ENCODE data around the gene CCDC158. TPM values are rescaled to one million over a fixed set of nuclear protein-coding genes. Genes with fewer than 3 reads are reported as not detected.
"Not testable (repeated sequence)": the region's sequence is repeated elsewhere in the genome, so short reads cannot be mapped to it uniquely, and the experiment has no call there.

The CCDC158 gene
- total RNA-seq, 1 donor from 2014 or later, result not detected

DNA sequence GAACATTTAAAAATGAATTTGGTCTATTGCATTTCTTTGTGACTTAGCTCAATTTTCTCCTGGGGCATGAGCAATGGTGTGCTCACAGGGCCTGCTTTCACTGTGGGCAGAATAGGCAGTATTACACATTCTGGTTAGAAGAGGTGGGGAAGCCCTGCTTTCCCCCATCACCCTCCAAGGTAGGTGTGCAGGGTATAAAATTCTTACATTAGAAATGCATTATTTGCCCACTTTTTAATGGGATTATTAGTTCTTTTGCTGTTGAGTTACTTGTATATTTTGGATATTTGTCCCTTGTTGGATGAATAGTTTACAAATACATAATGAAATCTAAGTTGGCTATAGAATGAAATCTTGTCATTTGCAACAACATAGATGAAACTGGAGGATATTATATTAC is 122.7 kb downstream of the CCDC158 start:
- TF ChIP-seq, protein P1, sequence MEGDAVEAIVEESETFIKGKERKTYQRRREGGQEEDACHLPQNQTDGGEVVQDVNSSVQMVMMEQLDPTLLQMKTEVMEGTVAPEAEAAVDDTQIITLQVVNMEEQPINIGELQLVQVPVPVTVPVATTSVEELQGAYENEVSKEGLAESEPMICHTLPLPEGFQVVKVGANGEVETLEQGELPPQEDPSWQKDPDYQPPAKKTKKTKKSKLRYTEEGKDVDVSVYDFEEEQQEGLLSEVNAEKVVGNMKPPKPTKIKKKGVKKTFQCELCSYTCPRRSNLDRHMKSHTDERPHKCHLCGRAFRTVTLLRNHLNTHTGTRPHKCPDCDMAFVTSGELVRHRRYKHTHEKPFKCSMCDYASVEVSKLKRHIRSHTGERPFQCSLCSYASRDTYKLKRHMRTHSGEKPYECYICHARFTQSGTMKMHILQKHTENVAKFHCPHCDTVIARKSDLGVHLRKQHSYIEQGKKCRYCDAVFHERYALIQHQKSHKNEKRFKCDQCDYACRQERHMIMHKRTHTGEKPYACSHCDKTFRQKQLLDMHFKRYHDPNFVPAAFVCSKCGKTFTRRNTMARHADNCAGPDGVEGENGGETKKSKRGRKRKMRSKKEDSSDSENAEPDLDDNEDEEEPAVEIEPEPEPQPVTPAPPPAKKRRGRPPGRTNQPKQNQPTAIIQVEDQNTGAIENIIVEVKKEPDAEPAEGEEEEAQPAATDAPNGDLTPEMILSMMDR (conservative IDR thresholded peaks at IDR 0.05), result no peak
- no peaks in the 10 kb centered on the region for H3K4me1 Mint-ChIP-seq
- no peak for DNase-seq (ENCODE audit: low read depth, low spot score)
- no peak overlapping the region for H3K4me3 Mint-ChIP-seq
- H3K9me3 Mint-ChIP-seq, result peaks cover 21% of the 10 kb centered on the region
- no peak overlapping the region for H3K27ac Mint-ChIP-seq (ENCODE audit: unreplicated experiment)
- peaks cover 18% of the 10 kb centered on the region for H3K36me3 Mint-ChIP-seq (ENCODE audit: low read depth)
- no peaks in the 10 kb centered on the region for H3K27me3 Mint-ChIP-seq (ENCODE audit: low read depth)

DNA sequence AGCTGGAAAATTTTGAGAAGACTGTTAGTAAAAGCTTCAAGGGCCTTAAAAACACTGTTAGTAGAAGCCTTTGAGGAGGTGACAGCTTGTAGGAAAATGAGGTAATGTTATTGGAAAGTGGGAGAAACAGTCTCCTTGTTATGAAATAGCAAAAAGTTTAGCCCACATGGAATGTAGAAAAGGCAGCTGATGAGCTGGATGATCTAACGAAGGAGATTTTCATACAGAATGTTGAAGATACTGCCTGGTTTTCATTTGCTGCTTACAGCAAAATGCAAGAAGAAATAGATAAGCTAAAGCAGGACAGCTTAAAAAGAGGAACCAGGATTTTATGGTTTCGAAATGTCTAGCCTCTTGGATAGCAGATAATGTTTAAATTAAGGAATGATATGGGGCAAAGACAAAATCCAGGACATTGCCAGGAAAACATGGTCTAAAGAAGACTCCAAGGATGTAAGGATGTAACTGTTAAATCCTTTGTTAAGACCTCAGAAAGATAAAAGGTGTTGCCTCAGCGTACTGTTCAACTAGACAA is 124.6 kb downstream of the CCDC158 start:
- no peak overlapping the region for H3K27ac Mint-ChIP-seq (ENCODE audit: unreplicated experiment)
- no peak overlapping the region for H3K4me3 Mint-ChIP-seq
- peaks cover 20% of the 10 kb centered on the region for H3K36me3 Mint-ChIP-seq (ENCODE audit: low read depth)
- peaks cover 25% of the 10 kb centered on the region for H3K9me3 Mint-ChIP-seq
- no peaks in the 10 kb centered on the region for H3K27me3 Mint-ChIP-seq (ENCODE audit: low read depth)
- no peak for DNase-seq (ENCODE audit: low read depth, low spot score)
- TF ChIP-seq, protein P1 (conservative IDR thresholded peaks at IDR 0.05), result no peak
- H3K4me1 Mint-ChIP-seq, result no peaks in the 10 kb centered on the region

DNA sequence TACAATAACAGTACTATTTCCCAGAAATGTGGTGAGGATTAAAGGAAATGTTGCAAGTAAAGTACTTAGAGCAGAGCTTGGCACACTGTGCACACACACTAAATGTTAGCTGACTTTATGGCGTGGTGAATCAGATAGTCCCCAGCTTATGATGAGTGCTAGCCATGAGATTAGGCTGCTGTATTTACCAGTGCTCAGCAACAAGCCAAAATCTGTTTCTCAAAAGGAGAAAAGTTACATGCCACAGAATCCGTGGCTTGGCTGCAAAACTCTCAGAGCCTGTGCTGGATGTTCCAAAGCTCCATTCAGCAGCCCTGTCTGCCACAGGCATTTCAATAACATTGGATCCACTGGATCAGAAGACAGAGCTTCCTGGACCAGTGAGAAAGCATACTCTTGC is 127.2 kb downstream of the CCDC158 start:
- Mint-ChIP-seq H3K4me3 (no peak overlapping the region), H3K36me3 (ENCODE audit: low read depth) (peaks cover 20% of the 10 kb centered on the region), H3K27me3 (ENCODE audit: low read depth) (no peaks in the 10 kb centered on the region), H3K27ac (ENCODE audit: unreplicated experiment) (no peak overlapping the region), H3K4me1 (no peaks in the 10 kb centered on the region), H3K9me3 (peaks cover 25% of the 10 kb centered on the region)
- no peak for DNase-seq (ENCODE audit: low read depth, low spot score)
- TF ChIP-seq, protein P1 (conservative IDR thresholded peaks at IDR 0.05), result no peak

DNA sequence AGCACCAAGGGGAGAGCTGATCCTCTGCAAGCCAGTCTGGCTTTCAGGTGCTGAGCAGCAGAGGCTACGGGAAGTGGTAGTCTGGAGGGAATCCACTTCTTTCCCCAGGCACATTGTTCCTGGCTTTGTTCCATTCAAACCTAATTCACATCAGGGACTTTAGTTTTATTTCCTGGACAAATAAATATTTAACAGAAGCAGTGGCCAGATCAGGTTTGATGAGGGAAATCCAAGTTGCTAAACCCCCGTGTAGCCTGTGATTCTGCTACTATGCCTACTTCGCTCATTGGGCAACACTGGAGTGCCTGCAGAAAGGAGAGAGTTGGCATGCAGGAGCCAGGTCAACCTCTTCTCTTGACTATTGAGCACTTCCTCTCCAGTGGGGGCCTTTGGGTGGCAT is 128.2 kb downstream of the CCDC158 start:
- DNase-seq (ENCODE audit: low read depth, low spot score), result no peak
- H3K9me3 Mint-ChIP-seq, result peaks cover 22% of the 10 kb centered on the region
- H3K36me3 Mint-ChIP-seq (ENCODE audit: low read depth), result peaks cover 18% of the 10 kb centered on the region
- TF ChIP-seq, protein P1 (conservative IDR thresholded peaks at IDR 0.05), result no peak
- H3K4me1 Mint-ChIP-seq, result no peaks in the 10 kb centered on the region
- H3K27ac Mint-ChIP-seq (ENCODE audit: unreplicated experiment), result no peak overlapping the region
- H3K27me3 Mint-ChIP-seq (ENCODE audit: low read depth), result no peaks in the 10 kb centered on the region
- no peak overlapping the region for H3K4me3 Mint-ChIP-seq

- H3K4me1 Mint-ChIP-seq; H3K27me3 Mint-ChIP-seq (ENCODE audit: low read depth); H3K4me3 Mint-ChIP-seq; H3K36me3 Mint-ChIP-seq (ENCODE audit: low read depth); DNase-seq (ENCODE audit: low read depth, low spot score): not testable (repeated sequence)
- H3K9me3 Mint-ChIP-seq, result peaks cover 14% of the 10 kb centered on the region
- H3K27ac Mint-ChIP-seq (ENCODE audit: unreplicated experiment), result peak overlapping the region; percentile 22
Measured at GRCh38 chr4:76287811-76288210, 133.1 kb downstream of the CCDC158 start.

- Mint-ChIP-seq H3K9me3 (peaks cover 10% of the 10 kb centered on the region), H3K4me1 (peaks cover 12% of the 10 kb centered on the region), H3K27ac (ENCODE audit: unreplicated experiment) (no peak overlapping the region), H3K4me3 (no peak overlapping the region), H3K36me3 (ENCODE audit: low read depth) (peaks cover 6% of the 10 kb centered on the region), H3K27me3 (ENCODE audit: low read depth) (no peaks in the 10 kb centered on the region)
- no peak for DNase-seq (ENCODE audit: low read depth, low spot score)
- TF ChIP-seq, protein P1 (conservative IDR thresholded peaks at IDR 0.05), result no peak
Measured at GRCh38 chr4:76283900-76284299, 137.0 kb downstream of the CCDC158 start.

Measured in neural crest cell (in vitro differentiated cells).